ENCODE data around the gene NUDT4B. TPM values are rescaled to one million over a fixed set of nuclear protein-coding genes. Genes with fewer than 3 reads are reported as not detected.
"Not testable (repeated sequence)": the region's sequence is repeated elsewhere in the genome, so short reads cannot be mapped to it uniquely, and the experiment has no call there.

The NUDT4B gene
- total RNA-seq, 4 donors from 2014 or later = 30.4 to 153 (median 55.6) TPM

GRCh38 chr1:148723515-148723914 is 25.1 kb upstream of the NUDT4B start:
- WGBS = no CpG with 5 or more reads among the region's 3 CpGs
- H3K27me3 ChIP-seq, H3K4me3 ChIP-seq: not testable (repeated sequence)

DNA sequence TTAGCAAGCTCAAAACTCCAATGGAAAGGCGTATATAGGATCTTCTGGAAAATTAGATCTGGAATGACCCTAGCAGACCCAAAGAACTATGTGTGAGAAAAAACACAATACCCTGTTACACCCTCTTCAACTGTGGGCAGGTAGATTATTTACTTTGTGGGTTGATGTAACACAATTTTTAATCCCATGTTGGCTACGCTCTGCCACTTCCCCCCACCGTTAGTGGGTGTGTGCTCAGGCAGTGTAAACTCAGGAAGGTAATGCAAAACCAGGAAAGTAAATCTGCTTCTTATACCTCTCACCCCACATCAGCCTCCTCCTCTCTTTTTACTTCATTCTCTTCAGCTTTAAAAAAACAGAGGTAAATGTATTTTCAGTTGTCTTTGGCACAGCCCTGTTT is 23.7 kb upstream of the NUDT4B start:
- DNase-seq (ENCODE audit: extremely low spot score); intact Hi-C loops (cut with DNase I); H3K4me3 ChIP-seq; H3K4me1 ChIP-seq; H3K27ac ChIP-seq (replicated peaks in 1 of 4); H3K9me3 ChIP-seq; H3K27me3 ChIP-seq; H3K36me3 ChIP-seq: not testable (repeated sequence)
- no CpG with 5 or more reads among the region's 3 CpGs for WGBS

More at GRCh38 chr1:148723515-148723914, 25.1 kb upstream of the NUDT4B start:
- H3K4me1 ChIP-seq; H3K9me3 ChIP-seq; H3K27ac ChIP-seq (replicated peaks in 1 of 4); DNase-seq (ENCODE audit: extremely low spot score); H3K36me3 ChIP-seq; intact Hi-C loops (cut with DNase I): not testable (repeated sequence)

DNA sequence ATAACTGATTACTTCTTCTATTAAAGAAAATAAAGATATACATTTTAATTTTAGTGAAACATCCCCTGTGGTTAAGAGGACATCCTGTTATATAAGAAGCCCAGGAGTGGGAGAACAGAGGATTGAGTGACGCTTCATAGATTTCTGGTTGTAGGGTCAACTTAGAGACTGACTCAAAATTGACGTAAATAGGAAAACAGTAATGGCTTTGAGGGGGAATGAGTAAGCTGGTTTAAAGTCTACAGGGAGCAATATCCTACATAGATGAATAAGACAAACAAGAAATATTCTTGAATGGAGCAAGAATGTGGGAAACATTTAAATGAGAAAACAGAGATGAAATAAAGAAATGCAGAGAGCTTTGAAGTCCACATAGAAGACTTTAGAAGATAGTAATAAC is 20.7 kb upstream of the NUDT4B start:
- H3K9me3 ChIP-seq; H3K36me3 ChIP-seq; H3K27me3 ChIP-seq; H3K27ac ChIP-seq (replicated peaks in 1 of 4); H3K4me3 ChIP-seq; DNase-seq (ENCODE audit: extremely low spot score); intact Hi-C loops (cut with DNase I); H3K4me1 ChIP-seq: not testable (repeated sequence)
- WGBS = no CpG with 5 or more reads among the region's 2 CpGs

DNA sequence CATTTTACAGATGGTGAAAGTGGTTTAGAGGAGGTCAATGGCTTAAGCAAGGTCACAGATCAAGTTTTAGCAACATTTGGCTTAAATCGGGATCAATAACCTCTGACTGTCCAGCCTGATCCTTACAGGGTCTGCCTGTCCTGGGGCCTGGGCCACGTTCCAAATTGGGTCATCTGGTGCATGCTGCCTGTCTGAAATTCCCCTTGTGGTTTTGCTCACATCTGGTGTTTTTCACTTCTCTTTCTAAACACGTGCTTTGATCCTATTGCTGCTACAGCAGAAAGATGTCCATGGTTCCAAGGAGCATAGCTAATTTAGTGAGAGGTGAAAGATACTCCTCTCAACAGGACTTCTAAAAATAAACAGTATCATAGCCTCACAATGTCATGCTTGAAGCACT is 19.4 kb upstream of the NUDT4B start:
- H3K27ac ChIP-seq (replicated peaks in 1 of 4); intact Hi-C loops (cut with DNase I); H3K36me3 ChIP-seq; H3K9me3 ChIP-seq; H3K4me1 ChIP-seq; H3K4me3 ChIP-seq; H3K27me3 ChIP-seq; DNase-seq (ENCODE audit: extremely low spot score): not testable (repeated sequence)
- no CpG with 5 or more reads among the region's 3 CpGs for WGBS

DNA sequence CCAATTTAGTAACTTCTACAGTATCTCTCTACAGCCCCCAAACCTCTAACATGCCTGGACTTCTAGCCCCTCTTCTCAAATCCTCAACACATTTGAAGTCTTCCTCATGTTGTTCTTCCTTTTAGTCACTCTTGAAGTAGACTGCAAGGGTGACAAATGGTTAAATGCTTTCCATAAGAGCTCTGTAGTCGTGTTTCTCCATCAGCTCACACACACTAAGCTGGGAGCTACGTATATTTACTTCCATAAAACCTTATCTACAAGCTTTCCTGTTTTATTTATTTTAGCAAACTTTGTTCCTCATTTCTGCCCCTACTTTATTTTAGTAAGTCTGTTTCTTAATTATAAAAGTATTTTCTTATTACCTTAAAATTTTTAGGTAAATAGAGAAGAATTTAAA is 19.0 kb upstream of the NUDT4B start:
- intact Hi-C loops (cut with DNase I); H3K9me3 ChIP-seq; DNase-seq (ENCODE audit: extremely low spot score); H3K27me3 ChIP-seq; H3K4me3 ChIP-seq; H3K4me1 ChIP-seq; H3K36me3 ChIP-seq; H3K27ac ChIP-seq (replicated peaks in 1 of 4): not testable (repeated sequence)
- WGBS = no CpG with 5 or more reads among the region's 2 CpGs

GRCh38 chr1:148732277-148732676 is 16.3 kb upstream of the NUDT4B start:
- H3K4me1 ChIP-seq; DNase-seq (ENCODE audit: extremely low spot score); H3K9me3 ChIP-seq; H3K4me3 ChIP-seq; H3K36me3 ChIP-seq; H3K27me3 ChIP-seq; intact Hi-C loops (cut with DNase I); H3K27ac ChIP-seq (replicated peaks in 1 of 4): not testable (repeated sequence)
- WGBS = no CpG with 5 or more reads among the region's 4 CpGs

- H3K27ac ChIP-seq (replicated peaks in 1 of 4); H3K36me3 ChIP-seq; H3K4me3 ChIP-seq; intact Hi-C loops (cut with DNase I); H3K4me1 ChIP-seq; DNase-seq (ENCODE audit: extremely low spot score); H3K9me3 ChIP-seq; H3K27me3 ChIP-seq: not testable (repeated sequence)
- no CpG with 5 or more reads among the region's 5 CpGs for WGBS
Observed at GRCh38 chr1:148733585-148734310, 14.8 kb upstream of the NUDT4B start.

DNA sequence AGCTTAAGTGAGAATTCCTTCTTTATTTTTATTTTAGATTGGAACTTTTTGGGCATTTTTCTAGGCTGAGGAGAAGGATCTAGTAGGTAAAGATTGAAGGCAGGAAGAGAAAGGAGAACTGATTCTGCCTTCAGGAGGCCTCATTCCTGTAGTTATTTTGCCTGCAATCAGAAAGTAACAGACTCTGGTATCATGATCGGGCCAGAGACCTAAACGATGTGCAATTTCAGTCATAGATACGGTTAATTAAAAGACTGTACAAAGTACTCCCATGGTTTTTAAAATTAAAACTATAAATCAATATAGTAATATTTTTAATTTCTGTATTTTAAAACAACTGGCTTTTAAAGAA is 14.3 kb upstream of the NUDT4B start:
- no CpG with 5 or more reads among the region's 3 CpGs for WGBS
- DNase-seq (ENCODE audit: extremely low spot score); H3K27ac ChIP-seq (replicated peaks in 1 of 4); H3K4me3 ChIP-seq; H3K9me3 ChIP-seq; H3K36me3 ChIP-seq; H3K27me3 ChIP-seq; intact Hi-C loops (cut with DNase I); H3K4me1 ChIP-seq: not testable (repeated sequence)

DNA sequence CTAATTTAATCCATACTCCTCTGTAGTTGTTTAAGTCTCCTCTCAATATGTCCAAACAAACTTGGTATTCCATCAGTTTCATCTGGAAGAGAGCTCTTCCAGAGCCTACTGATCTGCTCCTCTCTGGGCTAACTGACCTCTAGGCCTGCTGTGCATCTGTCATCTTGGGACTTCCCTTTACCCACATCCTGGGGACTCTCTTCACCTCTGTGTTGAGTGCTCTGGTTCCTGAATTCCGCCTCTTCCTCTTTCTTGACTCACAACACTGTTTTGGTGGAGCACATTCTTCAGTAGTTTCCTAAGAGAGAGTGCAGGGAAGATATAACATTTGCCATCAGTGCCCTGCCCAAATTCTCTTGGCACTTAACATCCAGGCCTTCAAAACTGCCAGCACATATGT is 13.0 kb upstream of the NUDT4B start:
- intact Hi-C loops (cut with DNase I); H3K4me3 ChIP-seq; H3K27me3 ChIP-seq; H3K27ac ChIP-seq (replicated peaks in 1 of 4); H3K9me3 ChIP-seq; H3K4me1 ChIP-seq; DNase-seq (ENCODE audit: extremely low spot score); H3K36me3 ChIP-seq: not testable (repeated sequence)
- WGBS = no CpG with 5 or more reads among the region's 1 CpG

GRCh38 chr1:148738667-148739066 is 9.9 kb upstream of the NUDT4B start:
- no CpG with 5 or more reads among the region's 6 CpGs for WGBS

DNA sequence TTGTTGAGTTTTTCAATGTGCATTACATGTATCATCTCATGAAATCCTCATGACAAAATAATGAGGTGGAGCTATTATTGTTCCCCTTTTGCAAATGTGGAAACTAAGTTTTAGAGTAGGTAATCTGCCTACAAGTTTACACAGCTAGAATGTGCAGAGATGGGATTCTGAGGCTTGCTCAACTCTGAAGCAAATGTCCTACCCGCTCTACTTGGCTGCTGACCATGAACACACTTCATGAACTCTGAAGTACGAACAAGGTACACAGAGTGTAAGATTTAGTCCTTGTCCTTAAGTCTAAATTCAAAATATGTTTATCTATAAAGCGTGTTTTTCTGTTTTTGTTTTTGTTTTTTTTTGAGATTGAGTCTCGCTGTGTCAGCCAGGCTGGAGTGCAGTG is 5.4 kb upstream of the NUDT4B start:
- H3K9me3 ChIP-seq; DNase-seq (ENCODE audit: extremely low spot score); H3K4me1 ChIP-seq; H3K4me3 ChIP-seq; H3K36me3 ChIP-seq; H3K27ac ChIP-seq (replicated peaks in 1 of 4); intact Hi-C loops (cut with DNase I); H3K27me3 ChIP-seq: not testable (repeated sequence)
- WGBS = no CpG with 5 or more reads among the region's 4 CpGs

More at GRCh38 chr1:148738667-148739066, 9.9 kb upstream of the NUDT4B start:
- DNase-seq (ENCODE audit: extremely low spot score); H3K9me3 ChIP-seq; H3K27ac ChIP-seq (replicated peaks in 1 of 4); H3K4me1 ChIP-seq; H3K27me3 ChIP-seq; H3K36me3 ChIP-seq; H3K4me3 ChIP-seq; intact Hi-C loops (cut with DNase I): not testable (repeated sequence)

GRCh38 chr1:148743726-148744720 is 4.6 kb upstream of the NUDT4B start:
- H3K36me3 ChIP-seq; intact Hi-C loops (cut with DNase I); H3K4me1 ChIP-seq; H3K27ac ChIP-seq (replicated peaks in 1 of 4); DNase-seq (ENCODE audit: extremely low spot score); H3K27me3 ChIP-seq; H3K4me3 ChIP-seq; H3K9me3 ChIP-seq: not testable (repeated sequence)
- WGBS = no CpG with 5 or more reads among the region's 9 CpGs

DNA sequence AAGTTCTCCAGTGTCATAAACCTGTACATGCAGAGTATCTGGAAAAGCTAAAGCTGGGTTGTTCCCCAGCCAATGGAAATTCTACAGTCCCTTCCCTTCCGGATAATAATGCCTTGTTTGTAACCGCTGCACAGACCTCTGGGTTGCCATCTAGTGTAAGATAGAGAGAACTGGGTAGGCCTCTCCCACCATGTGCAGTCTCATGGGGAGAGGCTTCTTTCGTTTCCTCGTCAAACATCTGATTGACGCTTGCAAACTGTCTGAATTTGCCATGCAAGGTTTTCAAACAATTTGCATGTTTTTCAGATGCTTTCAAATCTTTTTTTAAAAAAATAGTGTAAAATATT is 734 bp downstream of the NUDT4B start:
- H3K9me3 ChIP-seq; H3K27me3 ChIP-seq; H3K4me1 ChIP-seq; H3K36me3 ChIP-seq; DNase-seq (ENCODE audit: extremely low spot score); intact Hi-C loops (cut with DNase I); H3K4me3 ChIP-seq; H3K27ac ChIP-seq (replicated peaks in 1 of 4): not testable (repeated sequence)
- WGBS = no CpG with 5 or more reads among the region's 5 CpGs
